IPS DF 6.9 (cell line): ENCODE data around the gene GRK4.
"Not testable (repeated sequence)": the region's sequence is repeated elsewhere in the genome, so short reads cannot be mapped to it uniquely, and the experiment has no call there.

ENCODE experiments used
- DNase-seq: peaks from one replicate; pipeline ENCODE4 v3.0.0-alpha.2; 2013; ENCODE audit warnings: low read depth, low spot score
- H3K27ac ChIP-seq: one replicate; pipeline ENCODE4 v1.5.1; 2013; ENCODE audit warnings: low read length, control low read depth
- H3K27me3 ChIP-seq: 2 replicates; pipeline ENCODE4 v1.6.1; 2013; ENCODE audit warnings: mild to moderate bottlenecking, low read length; ENCODE audit not compliant: control insufficient read depth, insufficient read depth
- H3K36me3 ChIP-seq: 2 replicates; pipeline ENCODE4 v1.6.1; 2013; ENCODE audit warnings: low read length; ENCODE audit not compliant: control insufficient read depth, insufficient read depth
- H3K4me1 ChIP-seq: 2 replicates; pipeline ENCODE4 v1.6.1; 2013; ENCODE audit warnings: low read length; ENCODE audit not compliant: control insufficient read depth, insufficient read depth
- H3K4me3 ChIP-seq: 2 replicates; pipeline ENCODE4 v1.5.1; 2013; ENCODE audit warnings: mild to moderate bottlenecking, low read length
- H3K9me3 ChIP-seq: 2 replicates; pipeline ENCODE4 v1.6.1; 2013; ENCODE audit warnings: low read length, inconsistent platforms; ENCODE audit not compliant: control insufficient read depth, insufficient read depth
- WGBS: extraction: QIAGEN DNeasy Blood & Tissue Kit; methylation state at CpG from one replicate; pipeline ENCODE4 v1.1.7; 2013; ENCODE audit warnings: mixed read lengths, missing lambda C conversion rate; ENCODE audit not compliant: insufficient read length, insufficient coverage; 5-methylcytosine and 5-hydroxymethylcytosine counted together

GRK4 gene

DNA sequence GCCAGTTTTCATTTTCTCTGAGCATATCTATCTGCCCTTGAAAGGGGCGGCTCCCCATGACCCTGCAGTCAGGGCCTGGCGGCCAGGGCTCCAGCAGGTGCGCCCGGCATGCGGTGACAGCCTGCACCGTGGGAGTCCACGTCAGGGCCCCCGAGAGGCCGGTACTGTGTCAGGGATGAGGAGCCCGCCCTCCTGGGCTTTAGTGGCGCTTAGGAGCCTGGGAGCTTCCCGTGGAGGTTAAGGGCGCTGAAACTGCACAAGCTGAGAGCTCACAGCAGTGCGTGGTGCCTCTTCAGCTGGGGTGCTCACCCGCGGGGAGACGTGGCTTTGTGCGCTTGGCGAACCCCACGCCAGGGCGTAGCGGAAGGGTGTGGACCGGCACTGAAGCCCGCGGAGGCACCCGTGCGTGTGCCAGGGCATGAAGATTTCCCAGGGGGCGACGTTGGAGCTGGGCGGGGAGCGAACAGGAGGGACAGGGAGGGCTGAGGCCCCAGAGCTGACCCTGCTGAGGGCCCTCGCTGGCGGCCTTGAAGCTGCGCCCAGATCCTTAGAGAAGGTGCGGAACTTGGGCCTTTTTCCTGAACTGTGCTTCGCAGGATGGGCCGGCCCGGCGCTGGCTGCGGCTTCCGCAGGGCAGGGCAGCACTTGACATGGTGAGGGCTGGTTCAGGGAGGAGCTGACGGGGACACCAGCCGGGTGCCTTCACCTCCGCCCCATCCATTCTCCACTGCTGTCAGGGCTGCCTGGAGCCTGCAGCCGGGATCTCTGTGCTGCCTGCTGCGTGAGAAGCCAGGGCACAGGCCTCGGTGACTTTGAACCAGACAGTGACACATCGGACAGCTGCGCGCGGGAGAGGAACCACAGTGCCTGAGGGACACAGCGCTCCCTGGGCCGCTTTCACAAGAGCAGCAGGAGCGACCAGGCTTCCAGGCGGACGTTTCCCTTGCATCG lies 78.1 kb downstream of the GRK4 start:
- H3K4me3 ChIP-seq: no peak overlapping the region
- no CpG with 5 or more reads among the region's 57 CpGs for WGBS
- no peaks in the 10 kb centered on the region for H3K27me3 ChIP-seq
- no peaks in the 10 kb centered on the region for H3K9me3 ChIP-seq
- no peaks in the 10 kb centered on the region for H3K36me3 ChIP-seq
- H3K27ac ChIP-seq: no peak overlapping the region
- H3K4me1 ChIP-seq: no peaks in the 10 kb centered on the region
- DNase-seq: no peak

DNA sequence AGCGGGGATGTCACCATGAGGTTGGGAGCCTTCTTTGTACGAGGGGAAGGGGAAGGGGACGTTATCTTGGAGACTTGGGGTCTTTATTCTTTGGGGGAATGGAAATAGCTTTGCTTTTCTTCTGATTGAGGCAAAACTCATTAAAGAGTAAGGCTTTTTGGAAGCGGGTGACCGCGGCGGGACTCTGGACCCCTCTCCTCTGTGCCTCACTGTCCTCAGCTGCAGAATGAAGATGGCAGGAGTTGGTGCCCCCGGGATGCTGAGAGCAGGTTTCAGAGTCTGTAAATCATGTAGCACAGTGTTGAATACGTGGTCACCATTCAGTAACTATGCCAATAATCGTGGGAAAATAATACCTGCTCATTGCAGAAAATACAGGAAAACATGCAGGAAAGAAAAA lies 78.9 kb downstream of the GRK4 start:
- no peaks in the 10 kb centered on the region for H3K4me1 ChIP-seq
- no peak overlapping the region for H3K4me3 ChIP-seq
- H3K27me3 ChIP-seq: no peaks in the 10 kb centered on the region
- no peaks in the 10 kb centered on the region for H3K36me3 ChIP-seq
- H3K27ac ChIP-seq: no peak overlapping the region
- H3K9me3 ChIP-seq: no peaks in the 10 kb centered on the region
- no CpG with 5 or more reads among the region's 10 CpGs for WGBS
- no peak for DNase-seq

- no CpG with 5 or more reads among the region's 11 CpGs for WGBS
- Histone ChIP-seq H3K4me3 (no peak overlapping the region), H3K27ac (no peak overlapping the region), H3K27me3 (no peaks in the 10 kb centered on the region), H3K9me3 (no peaks in the 10 kb centered on the region), H3K36me3 (no peaks in the 10 kb centered on the region), H3K4me1 (no peaks in the 10 kb centered on the region)
- DNase-seq: no peak
These were observed 80.1 kb downstream of the GRK4 start for GRCh38 chr4:3043282-3044020.

DNA sequence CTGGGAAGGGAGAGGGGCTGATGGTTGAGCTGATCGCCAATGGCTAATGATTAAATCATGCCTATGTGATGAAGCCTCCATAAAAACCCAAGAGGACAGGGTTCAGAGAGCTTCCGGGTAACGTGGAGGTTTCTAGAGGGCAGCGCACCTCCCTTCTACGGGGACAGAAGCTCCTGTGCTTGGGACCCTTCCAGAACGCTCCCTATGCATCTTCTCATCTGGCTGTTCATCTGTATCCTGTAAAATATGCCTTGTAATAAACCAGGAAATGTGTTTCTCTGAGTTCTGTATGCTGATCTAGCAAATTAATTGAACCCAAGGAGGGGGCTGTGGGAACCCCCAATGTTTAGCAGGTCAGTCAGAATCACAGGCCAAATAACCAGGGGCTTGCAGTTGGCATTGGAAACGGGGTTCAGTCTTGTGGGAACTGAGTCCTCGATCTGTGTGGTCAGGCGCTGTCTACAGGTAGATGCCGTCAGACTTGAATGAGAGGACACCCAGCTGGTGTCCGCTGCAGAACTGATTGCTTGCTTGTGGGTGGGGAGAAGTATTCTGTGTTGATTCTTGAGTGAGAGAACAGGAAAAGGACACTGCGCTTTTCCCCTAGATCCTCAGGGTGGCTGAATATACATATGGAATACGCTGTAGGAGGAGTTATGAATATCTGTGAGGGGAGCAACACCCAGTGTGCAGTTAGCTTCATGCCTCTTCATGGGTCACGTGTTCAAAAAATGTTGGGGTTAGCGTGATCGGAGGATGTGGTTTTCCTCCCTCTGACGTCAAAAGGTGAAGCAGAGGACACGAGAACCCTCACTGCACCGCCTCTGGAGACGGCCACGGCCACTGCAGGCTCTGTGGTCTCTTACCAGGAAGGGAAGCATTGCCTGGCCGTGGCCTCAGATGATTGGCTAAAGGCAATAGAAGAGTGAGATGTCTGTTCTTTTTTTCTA lies 81.8 kb downstream of the GRK4 start:
- DNase-seq: no peak

DNA sequence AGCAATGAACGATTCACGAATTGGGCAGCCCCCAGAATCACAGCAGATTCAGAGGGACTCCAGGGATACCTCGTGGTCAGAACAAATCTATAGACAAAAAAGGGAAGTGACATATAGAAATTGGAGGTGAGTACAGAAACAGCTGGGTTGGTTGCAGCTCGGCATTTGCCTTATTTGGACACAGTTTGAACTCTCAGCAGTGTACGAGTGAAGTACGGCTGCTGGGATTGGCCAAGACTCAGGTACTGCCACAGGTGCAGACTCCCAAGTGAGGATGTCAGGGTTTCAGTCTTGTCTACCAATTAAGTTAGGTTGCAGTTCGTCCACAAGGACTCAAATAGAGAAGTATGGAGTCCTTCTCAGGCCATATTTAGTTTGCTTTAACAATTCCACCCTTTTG lies 82.8 kb downstream of the GRK4 start:
- H3K27me3 ChIP-seq: no peaks in the 10 kb centered on the region
- no peak for DNase-seq
- no CpG with 5 or more reads among the region's 7 CpGs for WGBS
- no peak overlapping the region for H3K4me3 ChIP-seq
- H3K4me1 ChIP-seq: no peaks in the 10 kb centered on the region
- no peaks in the 10 kb centered on the region for H3K36me3 ChIP-seq
- no peaks in the 10 kb centered on the region for H3K9me3 ChIP-seq
- no peak overlapping the region for H3K27ac ChIP-seq

More for the DNA sequence above, 81.8 kb downstream of the GRK4 start:
- Histone ChIP-seq H3K4me3 (no peak overlapping the region), H3K36me3 (no peaks in the 10 kb centered on the region), H3K27me3 (no peaks in the 10 kb centered on the region), H3K9me3 (no peaks in the 10 kb centered on the region), H3K4me1 (no peaks in the 10 kb centered on the region), H3K27ac (no peak overlapping the region)
- no CpG with 5 or more reads among the region's 22 CpGs for WGBS

- H3K36me3 ChIP-seq: no peaks in the 10 kb centered on the region
- no peaks in the 10 kb centered on the region for H3K4me1 ChIP-seq
- no CpG with 5 or more reads among the region's 4 CpGs for WGBS
- no peaks in the 10 kb centered on the region for H3K27me3 ChIP-seq
- H3K9me3 ChIP-seq: no peaks in the 10 kb centered on the region
- no peak overlapping the region for H3K4me3 ChIP-seq
- H3K27ac ChIP-seq: no peak overlapping the region
- DNase-seq: no peak
These were observed 83.3 kb downstream of the GRK4 start for GRCh38 chr4:3046623-3047022.

GRCh38 chr4:3047464-3048286 lies 84.3 kb downstream of the GRK4 start:
- H3K27ac ChIP-seq: no peak overlapping the region
- no peaks in the 10 kb centered on the region for H3K27me3 ChIP-seq
- DNase-seq: peak; percentile 39
- H3K4me3 ChIP-seq: no peak overlapping the region
- no peaks in the 10 kb centered on the region for H3K4me1 ChIP-seq
- no CpG with 5 or more reads among the region's 20 CpGs for WGBS
- no peaks in the 10 kb centered on the region for H3K9me3 ChIP-seq
- no peaks in the 10 kb centered on the region for H3K36me3 ChIP-seq

DNA sequence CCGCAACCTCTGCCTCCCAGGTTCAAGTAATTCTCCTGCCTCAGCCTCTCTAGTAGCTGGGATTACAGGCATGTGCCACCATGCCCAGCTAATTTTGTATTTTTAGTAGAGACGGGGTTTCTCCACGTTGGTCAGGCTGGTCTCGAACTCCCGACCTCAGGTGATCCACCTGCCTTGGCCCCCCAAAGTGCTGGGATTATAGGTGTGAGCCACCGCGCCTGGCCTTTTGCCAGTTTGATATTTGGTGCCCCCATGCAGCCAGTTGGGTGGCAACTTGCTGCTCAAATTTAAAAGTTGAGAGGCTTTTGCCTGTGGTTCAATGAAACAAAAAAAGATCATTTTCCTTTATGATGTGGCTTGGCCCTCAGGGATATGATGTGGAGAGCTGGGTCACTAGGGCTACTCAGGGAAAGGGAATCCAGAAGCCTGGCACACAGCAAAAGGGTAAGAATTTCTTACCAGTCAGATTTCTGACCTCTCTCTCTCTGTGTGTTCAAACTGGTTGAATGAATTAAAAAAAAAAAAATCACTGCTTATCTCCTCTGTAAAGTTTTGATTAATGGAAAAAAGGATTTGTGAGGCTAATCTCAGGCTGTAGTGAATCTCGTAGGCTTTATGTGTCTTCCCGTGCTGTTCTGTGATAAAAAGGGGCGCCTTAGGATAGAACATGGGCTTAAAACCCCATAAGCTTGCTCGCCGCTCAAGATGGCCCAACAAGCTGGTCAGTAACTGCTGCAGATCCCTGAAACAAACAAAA lies 87.9 kb downstream of the GRK4 start:
- DNase-seq, H3K27ac ChIP-seq, H3K4me1 ChIP-seq, H3K27me3 ChIP-seq, H3K36me3 ChIP-seq, H3K9me3 ChIP-seq, H3K4me3 ChIP-seq: not testable (repeated sequence)
- WGBS: no CpG with 5 or more reads among the region's 12 CpGs

- H3K27me3 ChIP-seq: no peaks in the 10 kb centered on the region
These were observed 90.9 kb downstream of the GRK4 start for GRCh38 chr4:3054169-3054759.

More at GRCh38 chr4:3054169-3054759, 90.9 kb downstream of the GRK4 start:
- Histone ChIP-seq H3K27ac (no peak overlapping the region), H3K9me3 (no peaks in the 10 kb centered on the region), H3K36me3 (no peaks in the 10 kb centered on the region), H3K4me3 (no peak overlapping the region), H3K4me1 (no peaks in the 10 kb centered on the region)
- DNase-seq: no peak
- no CpG with 5 or more reads among the region's 2 CpGs for WGBS
